ENCODE measurements around the gene C4BPB. TPM values are rescaled to one million over a fixed set of nuclear protein-coding genes. Genes with fewer than 3 reads are reported as not detected.

The C4BPB gene
- total and polyA plus RNA-seq, 2 of the 13 experiments (the other 11 are each of a cell fraction or from before 2014, with no cell fraction given), result 155 to 266 TPM

- Histone ChIP-seq H4K20me1 (ENCODE audit: insufficient read depth, low read length) (no peaks in the 10 kb centered on the region), H3K4me2 (ENCODE audit: low read depth, low read length) (no peak overlapping the region), H3K79me2 (ENCODE audit: insufficient read depth, low read length) (no peaks in the 10 kb centered on the region), H3K4me3 (replicated peaks in 1 of 3; ENCODE audit: insufficient read depth in 1 of 3, low read depth in 2 of 3, low read length in 3 of 3) (no peak overlapping the region), H3K27me3 (ENCODE audit: control insufficient read depth in 1 of 2, insufficient read depth in 2 of 2, low read length in 2 of 2) (no peaks in the 10 kb centered on the region), H3K36me3 (replicated peaks in 1 of 2; ENCODE audit: control insufficient read depth in 1 of 2, insufficient read depth in 2 of 2, low read length in 2 of 2) (peaks cover 4 to 29% of the 10 kb centered on the region in 2 experiments; a peak in 4 of 5 replicates), H3K9ac (ENCODE audit: insufficient read depth, low read depth, low read length) (no peak overlapping the region), H3K4me1 (ENCODE audit: insufficient read depth, low read length) (peaks cover 13% of the 10 kb centered on the region), H3K27ac (ENCODE audit: extremely low read length, insufficient read depth, low read length) (no peak overlapping the region), H2AFZ (ENCODE audit: low read length) (no peak overlapping the region), H3K9me3 (ENCODE audit: low read length) (no peaks in the 10 kb centered on the region)
- ChIA-PET CTCF (ENCODE audit: low intra/inter-chr PET ratio, low total read pairs) (no interaction called here), POLR2A (no interaction called here)
- ATAC-seq (no peak), FAIRE-seq (no peak), DNase-seq (ENCODE audit: low spot score) (no peak)
- WGBS (ENCODE audit: low lambda C conversion rate), result 83% methylated on average over 4 of the region's 5 CpGs
- intact Hi-C loops (cut with micrococcal nuclease; ENCODE audit: unreplicated experiment) (no loop called here), in situ Hi-C loops (cut with HindIII; ENCODE audit: extremely low pct_ligation_motif_present, low pct_unique_long_range_greater_than_20kb) (no loop called here)
- no TSS peak for BruUV-seq (replicated peaks)
- no peak for TF ChIP-seq PAXIP1 (CRISPR knock-in tag; conservative IDR thresholded peaks at IDR 0.05)
- TF ChIP-seq, protein P1, sequence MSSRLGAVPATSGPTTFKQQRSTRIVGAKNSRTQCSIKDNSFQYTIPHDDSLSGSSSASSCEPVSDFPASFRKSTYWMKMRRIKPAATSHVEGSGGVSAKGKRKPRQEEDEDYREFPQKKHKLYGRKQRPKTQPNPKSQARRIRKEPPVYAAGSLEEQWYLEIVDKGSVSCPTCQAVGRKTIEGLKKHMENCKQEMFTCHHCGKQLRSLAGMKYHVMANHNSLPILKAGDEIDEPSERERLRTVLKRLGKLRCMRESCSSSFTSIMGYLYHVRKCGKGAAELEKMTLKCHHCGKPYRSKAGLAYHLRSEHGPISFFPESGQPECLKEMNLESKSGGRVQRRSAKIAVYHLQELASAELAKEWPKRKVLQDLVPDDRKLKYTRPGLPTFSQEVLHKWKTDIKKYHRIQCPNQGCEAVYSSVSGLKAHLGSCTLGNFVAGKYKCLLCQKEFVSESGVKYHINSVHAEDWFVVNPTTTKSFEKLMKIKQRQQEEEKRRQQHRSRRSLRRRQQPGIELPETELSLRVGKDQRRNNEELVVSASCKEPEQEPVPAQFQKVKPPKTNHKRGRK (CRISPR knock-in tag; IDR thresholded peaks at IDR 0.05), result no peak
- TF ChIP-seq MEF2D (CRISPR knock-in tag; IDR thresholded peaks at IDR 0.05), result no peak
- no peak for TF ChIP-seq ARID2 (CRISPR knock-in tag; IDR thresholded peaks at IDR 0.05; ENCODE audit: borderline replicate concordance)
- no peak for TF ChIP-seq KLF13 (CRISPR knock-in tag; IDR thresholded peaks at IDR 0.05)
- no peak for TF ChIP-seq SAP130 (CRISPR knock-in tag; IDR thresholded peaks at IDR 0.05; ENCODE audit: low read depth)
- TF ChIP-seq PAWR (CRISPR knock-in tag; IDR thresholded peaks at IDR 0.05; ENCODE audit: borderline replicate concordance), result no peak
- no peak for TF ChIP-seq ISX (CRISPR knock-in tag; conservative IDR thresholded peaks at IDR 0.05)
These were observed 25.6 kb upstream of the C4BPB start for GRCh38 chr1:207063014-207063413.
